Ovary (tissue), 9 donors: ENCODE data around the gene GATD1. TPM values are rescaled to one million over a fixed set of nuclear protein-coding genes. Genes with fewer than 3 reads are reported as not detected.

Experiments used
- DNase-seq, 5 donors: peaks; one replicate each; pipeline ENCODE4 v3.0.0-alpha.2; 2019 to 2020
- H3K27ac ChIP-seq, 2 donors: fragments of 200-600 bp; one replicate each; pipeline versions ENCODE4 v1.5.1 to v1.8.0; 2019 to 2022
- H3K27me3 ChIP-seq: fragments of 200-600 bp; one replicate; pipeline ENCODE4 v1.8.0; 2022
- H3K36me3 ChIP-seq: fragments of 200-600 bp; sonication (generic); one replicate; pipeline ENCODE4 v1.5.1; 2019
- H3K4me1 ChIP-seq: one replicate; pipeline ENCODE4 v1.8.1; 2013; ENCODE audit warnings: mild to moderate bottlenecking, moderate library complexity; ENCODE audit not compliant: insufficient read depth
- H3K4me3 ChIP-seq: fragments of 200-600 bp; sonication (generic); one replicate; pipeline ENCODE4 v1.5.1; 2017
- H3K9me3 ChIP-seq, 2 donors: fragments of 200-600 bp in 1 of 2; sonication (generic) in 1 of 2; one replicate each; pipeline versions ENCODE4 v1.5.1 to v1.8.1; 2013 to 2019; ENCODE audit warnings: mild to moderate bottlenecking in 1 of 2, moderate library complexity in 1 of 2
- CTCF ChIP-seq, 3 donors: fragments of 450-650 bp in 2 of 3; fragments of 200-600 bp in 1 of 3; IDR thresholded peaks; one replicate each; pipeline versions ENCODE4 v1.5.1 to v1.8.0; 2016 to 2022; ENCODE audit warnings: antibody characterized with exemption in 3 of 3, mild to moderate bottlenecking in 1 of 3
- EP300 ChIP-seq: sonication (generic); formaldehyde crosslinking; IDR thresholded peaks from one replicate; pipeline ENCODE4 v1.6.1; 2017; ENCODE audit warnings: antibody characterized with exemption
- POLR2A ChIP-seq: fragments of 450-650 bp; IDR thresholded peaks from one replicate; pipeline ENCODE4 v1.6.1; 2017; ENCODE audit warnings: antibody characterized with exemption, mild to moderate bottlenecking, moderate library complexity
- whole genome bisulfite sequencing, 3 donors: extraction: QIAGEN DNeasy Blood & Tissue Kit in 1 of 3; methylation state at CpG; one replicate each; pipeline versions ENCODE4 v1.1.5 to v1.1.7; 2013 to 2017; 5-methylcytosine and 5-hydroxymethylcytosine counted together
- intact Hi-C, 4 donors: fragments of 100-400 bp; cut with DNase I; formaldehyde crosslinking; loops; one replicate each; pipeline versions ENCODE4 v1.11.0 to v1.15.1; 2022 to 2023
- polyA plus RNA-seq, 2 donors: library from polyadenylated mRNA; stranded (reverse); fragments of 200-250 nt in 1 of 2; fragments of 350-450 nt in 1 of 2; fragmentation: Illumina TruSeq in 1 of 2; extraction: RNeasy Lipid Tissue Mini Kit (QIAGEN cat#74804) in 1 of 2; gene quantifications; one replicate each; pipeline ENCODE4 v1.2.3, GENCODE V29; 2013 to 2014
- total RNA-seq, 7 donors: library from RNA; depleted of rRNA in 2 of 7; stranded (reverse); fragments of >200 nt in 2 of 7; fragmentation: NEBNext Ultra II Directional in 3 of 7; extraction: Animal tissue kit (Norgen Biotek cat#: 25700) in 3 of 7; gene quantifications; one replicate each; pipeline versions ENCODE4 v1.1.0 to v1.2.4, GENCODE V29; 2016 to 2023
- donor health status: DM: no; HTN: no; CAD: no; lungs with moderate emphysema.
- donor health status: DM: no; HTN: no; CAD: no.
- donor health status: Bipolar disorder and iron deficiency.
- donor health status: DM: yes; HTN: yes; CAD: no.
- donor health status: DM: no; HTN: no; CAD: no.
- donor health status: DM: yes; HTN: yes; CAD: no.

The GATD1 gene
- total and polyA plus RNA-seq, 9 donors, result 9.4 to 79.8 (median 56.6) TPM

- Histone ChIP-seq H3K36me3 (no peaks in the 10 kb centered on the region), H3K27me3 (no peaks in the 10 kb centered on the region), H3K4me1 (peaks cover 14% of the 10 kb centered on the region), H3K9me3 (no peaks in the 10 kb centered on the region), H3K4me3 (peak within 1 kb of the TSS; percentile 100), H3K27ac (peak within 1 kb of the TSS; percentile 80 to 81)
- TF ChIP-seq POLR2A (peak; percentile 67), EP300 (no peak), CTCF (IDR thresholded peaks at IDR 0.05) (peak in 1 of 3 donors; percentile 66)
- intact Hi-C loops, result no loop called here
- 0 to 1% (median 0%) methylated on average over 51 to 112 of the region's 112 CpGs for WGBS, 3 donors
- peak; percentile 89 to 95 (median 92) for DNase-seq
Observed at GRCh38 chr11:747158-748006, 29.9 kb downstream of the GATD1 start, which contains the start of gene TALDO1. TALDO1 (plus strand) TSS chr11:747464; CDS start chr11:747482, 18 bp downstream.

GRCh38 chr11:746289-747157, 30.8 kb downstream of the GATD1 start:
- Histone ChIP-seq H3K36me3 (no peaks in the 10 kb centered on the region), H3K9me3 (no peaks in the 10 kb centered on the region), H3K27ac (peak overlapping the region in 1 of 2 donors; percentile 81), H3K4me3 (peak overlapping the region; percentile 100), H3K4me1 (peaks cover 14% of the 10 kb centered on the region), H3K27me3 (no peaks in the 10 kb centered on the region)
- WGBS, 3 donors, result 25 to 69% (median 26%) methylated on average over 16 to 46 of the region's 46 CpGs
- TF ChIP-seq EP300 (no peak), POLR2A (no peak), CTCF (IDR thresholded peaks at IDR 0.05) (peak in 1 of 3 donors; percentile 12)
- intact Hi-C loops, result no loop called here
- peak in 1 of 5 donors; percentile 29 for DNase-seq

GRCh38 chr11:745428-745827, 31.9 kb downstream of the GATD1 start:
- 12 to 19% (median 15%) methylated on average over 1 of the region's 1 CpG for WGBS, 3 donors
- Histone ChIP-seq H3K9me3 (no peaks in the 10 kb centered on the region), H3K27me3 (no peaks in the 10 kb centered on the region), H3K36me3 (no peaks in the 10 kb centered on the region), H3K27ac (no peak overlapping the region), H3K4me1 (peaks cover 14% of the 10 kb centered on the region), H3K4me3 (no peak overlapping the region)
- intact Hi-C loops, result no loop called here
- TF ChIP-seq EP300, result no peak
- TF ChIP-seq CTCF (IDR thresholded peaks at IDR 0.05), result no peak
- TF ChIP-seq POLR2A, result no peak
- no peak for DNase-seq

GRCh38 chr11:742571-743201, 34.6 kb downstream of the GATD1 start:
- H3K9me3 ChIP-seq, result no peaks in the 10 kb centered on the region
- no peak overlapping the region for H3K27ac ChIP-seq
- intact Hi-C loops, result no loop called here
- H3K4me3 ChIP-seq, result no peak overlapping the region
- peaks cover 7% of the 10 kb centered on the region for H3K4me1 ChIP-seq
- H3K36me3 ChIP-seq, result no peaks in the 10 kb centered on the region
- DNase-seq, result no peak
- 90 to 97% (median 92%) methylated on average over 4 of the region's 4 CpGs for WGBS, 3 donors
- no peak for TF ChIP-seq EP300
- H3K27me3 ChIP-seq, result no peaks in the 10 kb centered on the region
